K562 (cell line): ENCODE measurements around the gene SLC16A1. TPM values are rescaled to one million over a fixed set of nuclear protein-coding genes. Genes with fewer than 3 reads are reported as not detected.

Source experiments
- ADNP ChIP-seq: fragments of 200-800 bp; sonication (Bioruptor generic); IDR thresholded peaks from 2 replicates; pipeline ENCODE4 v1.6.1; 2016; ENCODE audit warnings: missing genetic modification characterization, missing compliant biosample characterization
- ARHGAP35 ChIP-seq: fragments of 450-650 bp; IDR thresholded peaks from 2 replicates; pipeline ENCODE4 v1.6.1; 2018; ENCODE audit not compliant: partially characterized antibody
- BCOR ChIP-seq: fragments of 450-650 bp; IDR thresholded peaks from 2 replicates; pipeline ENCODE4 v1.6.1; 2016
- CBX1 ChIP-seq: sonication (generic); IDR thresholded peaks from 2 replicates; pipeline ENCODE4 v1.6.1; 2016; ENCODE audit warnings: antibody characterized with exemption, low read depth, mild to moderate bottlenecking
- CBX2 ChIP-seq: fragments of 200-600 bp; sonication (generic); IDR thresholded peaks from one replicate; pipeline ENCODE4 v1.6.1; 2012; ENCODE audit warnings: mild to moderate bottlenecking, low read length, inconsistent platforms; ENCODE audit not compliant: insufficient read depth, poor library complexity, severe bottlenecking
- DIDO1 ChIP-seq: fragments of 450-650 bp; IDR thresholded peaks from 2 replicates; pipeline ENCODE4 v1.6.1; 2016; ENCODE audit warnings: low read depth, missing biosample characterization, missing genetic modification characterization
- ELF1 ChIP-seq: fragments of 200-800 bp; sonication (Bioruptor generic); IDR thresholded peaks from 2 replicates; pipeline ENCODE4 v1.6.1; 2016; ENCODE audit warnings: missing genetic modification characterization, missing compliant biosample characterization
- EP400 ChIP-seq: fragments of 450-650 bp; IDR thresholded peaks from 2 replicates; pipeline ENCODE4 v1.6.1; 2017; ENCODE audit warnings: antibody characterized with exemption, mild to moderate bottlenecking, moderate library complexity
- HDGF ChIP-seq: fragments of 450-650 bp; IDR thresholded peaks from 2 replicates; pipeline ENCODE4 v1.6.1; 2016
- HEY1 ChIP-seq: fragments of 250-450 bp; sonication (Bioruptor Pico); IDR thresholded peaks from 2 replicates; pipeline ENCODE4 v1.5.0; 2020; ENCODE audit warnings: mild to moderate bottlenecking, moderate library complexity, borderline replicate concordance
- HLTF ChIP-seq: fragments of 450-650 bp; IDR thresholded peaks from 2 replicates; pipeline ENCODE4 v1.6.1; 2016
- JUND ChIP-seq, 2 experiments: IDR thresholded peaks; 2 replicates in 1 of 2; 3 replicates in 1 of 2; pipeline ENCODE4 v1.6.1; 2011; ENCODE audit warnings: borderline replicate concordance in 2 of 2, low read depth in 2 of 2, low read length in 2 of 2, improper control_type of control experiment in 1 of 2, missing biosample characterization in 1 of 2, missing genetic modification characterization in 1 of 2, missing genetic modification reagents in 1 of 2
- NBN ChIP-seq: fragments of 450-650 bp; IDR thresholded peaks from 2 replicates; pipeline ENCODE4 v1.6.1; 2016; ENCODE audit warnings: low read depth, mild to moderate bottlenecking
- NUFIP1 ChIP-seq: fragments of 450-650 bp; IDR thresholded peaks from 2 replicates; pipeline ENCODE4 v1.6.1; 2018; ENCODE audit not compliant: partially characterized antibody
- PHB ChIP-seq: fragments of 250-450 bp; sonication (Bioruptor Pico); IDR thresholded peaks from 2 replicates; pipeline ENCODE4 v1.5.0; 2021
- RBM39 ChIP-seq: fragments of 200-400 bp; formaldehyde crosslinking; optimal IDR thresholded peaks from 2 replicates; pipeline ENCODE3; 2018; ENCODE audit warnings: low read depth, low read length
- SIX5 ChIP-seq, 2 experiments: IDR thresholded peaks; 2 replicates each; pipeline ENCODE4 v1.6.1; 2011; ENCODE audit warnings: low read length in 2 of 2, borderline replicate concordance in 1 of 2, low read depth in 1 of 2, mild to moderate bottlenecking in 1 of 2, moderate library complexity in 1 of 2; ENCODE audit not compliant: insufficient read depth in 1 of 2
- SMARCA4 ChIP-seq: fragments of 450-650 bp; IDR thresholded peaks from 2 replicates; pipeline ENCODE4 v1.6.1; 2016
- SP2 ChIP-seq: IDR thresholded peaks from 2 replicates; pipeline ENCODE4 v1.6.1; 2011; ENCODE audit warnings: mild to moderate bottlenecking, low read depth, low read length, moderate library complexity; ENCODE audit not compliant: poor library complexity, severe bottlenecking; ENCODE audit errors: extremely low read depth
- ZNF134 ChIP-seq: fragments of 250-450 bp; sonication (Bioruptor Pico); conservative IDR thresholded peaks from 2 replicates; pipeline ENCODE4 v1.4.0; 2020
- ZNF41 ChIP-seq: fragments of 250-450 bp; sonication (Bioruptor Pico); conservative IDR thresholded peaks from 2 replicates; pipeline ENCODE4 v1.4.0; 2020; ENCODE audit warnings: mild to moderate bottlenecking
- ZNF764 ChIP-seq: fragments of 250-450 bp; sonication (Bioruptor Pico); IDR thresholded peaks from 2 replicates; pipeline ENCODE4 v1.4.0; 2020; ENCODE audit warnings: low read depth, mild to moderate bottlenecking, moderate library complexity
- polyA plus RNA-seq, 8 experiments: library from polyadenylated mRNA; depleted of rRNA in 4 of 8; stranded (reverse) in 5 of 8; unstranded in 3 of 8; fragments of >200 nt; fragmentation: Nextera tagmentation in 2 of 8; fragmentation: Illumina TruSeq in 1 of 8; extraction: Ambion mirVana in 2 of 8; extraction: Trizol in 1 of 8; gene quantifications; 2 replicates each; pipeline versions ENCODE4 v1.2.1 to v1.2.3, GENCODE V29; 2011 to 2014; ENCODE audit warnings: inconsistent platforms in 1 of 8, missing spikeins in 1 of 8
- total RNA-seq, 7 experiments: library from RNA; depleted of rRNA in 6 of 7; stranded (reverse); fragments of >200 nt in 6 of 7; fragmentation: Illumina TruSeq in 2 of 7; extraction: Trizol in 2 of 7; gene quantifications; 2 replicates each; pipeline versions ENCODE4 v1.2.1 to v1.2.3, GENCODE V29; 2011 to 2021; ENCODE audit warnings: low replicate concordance in 1 of 7
- TF ChIP-seq, protein P1 (sequence below), 2 experiments: fragments of 150-350 bp in 1 of 2; IDR thresholded peaks; 2 replicates each; pipeline ENCODE4 v1.6.1; 2012 to 2016; ENCODE audit warnings: low read depth in 2 of 2, low read length in 2 of 2, mild to moderate bottlenecking in 1 of 2, moderate library complexity in 1 of 2
- TF ChIP-seq, protein P2 (sequence below): sonication (generic); formaldehyde crosslinking; IDR thresholded peaks from 2 replicates; pipeline ENCODE4 v1.8.0; 2022; ENCODE audit warnings: missing genetic modification reagents, mild to moderate bottlenecking, moderate library complexity, borderline replicate concordance
- TF ChIP-seq, protein P3 (sequence below): fragments of 450-650 bp; IDR thresholded peaks from 2 replicates; pipeline ENCODE4 v1.6.1; 2017; ENCODE audit warnings: antibody characterized with exemption

Gene SLC16A1
- total and polyA plus RNA-seq, 9 of the 15 experiments (the other 6 are each of a cell fraction or from before 2014, with no cell fraction given) = 73.1 to 244 (median 117) TPM

DNA sequence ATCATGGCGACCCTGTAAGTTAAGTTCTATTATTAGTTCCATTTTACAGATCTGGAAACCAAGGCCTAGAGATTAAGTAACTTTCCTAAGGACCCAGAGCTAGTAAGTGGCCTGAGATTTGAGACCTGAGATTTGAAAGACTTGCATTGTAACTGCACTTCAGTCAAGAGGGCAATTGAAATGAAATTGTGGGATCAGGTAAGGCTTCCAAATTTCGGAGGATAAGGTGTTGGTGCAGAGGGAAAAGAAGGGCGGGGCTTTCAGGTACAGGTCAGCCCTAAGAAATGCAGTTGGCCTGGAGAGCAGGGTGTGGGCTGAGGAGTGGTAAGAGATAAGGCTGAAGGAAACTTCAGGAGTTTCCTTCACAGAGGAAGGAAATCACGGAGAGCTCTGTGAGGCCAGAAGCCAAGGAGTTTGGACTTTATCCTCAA, 51.1 kb downstream of the SLC16A1 start (continued):
- TF ChIP-seq, protein P1, sequence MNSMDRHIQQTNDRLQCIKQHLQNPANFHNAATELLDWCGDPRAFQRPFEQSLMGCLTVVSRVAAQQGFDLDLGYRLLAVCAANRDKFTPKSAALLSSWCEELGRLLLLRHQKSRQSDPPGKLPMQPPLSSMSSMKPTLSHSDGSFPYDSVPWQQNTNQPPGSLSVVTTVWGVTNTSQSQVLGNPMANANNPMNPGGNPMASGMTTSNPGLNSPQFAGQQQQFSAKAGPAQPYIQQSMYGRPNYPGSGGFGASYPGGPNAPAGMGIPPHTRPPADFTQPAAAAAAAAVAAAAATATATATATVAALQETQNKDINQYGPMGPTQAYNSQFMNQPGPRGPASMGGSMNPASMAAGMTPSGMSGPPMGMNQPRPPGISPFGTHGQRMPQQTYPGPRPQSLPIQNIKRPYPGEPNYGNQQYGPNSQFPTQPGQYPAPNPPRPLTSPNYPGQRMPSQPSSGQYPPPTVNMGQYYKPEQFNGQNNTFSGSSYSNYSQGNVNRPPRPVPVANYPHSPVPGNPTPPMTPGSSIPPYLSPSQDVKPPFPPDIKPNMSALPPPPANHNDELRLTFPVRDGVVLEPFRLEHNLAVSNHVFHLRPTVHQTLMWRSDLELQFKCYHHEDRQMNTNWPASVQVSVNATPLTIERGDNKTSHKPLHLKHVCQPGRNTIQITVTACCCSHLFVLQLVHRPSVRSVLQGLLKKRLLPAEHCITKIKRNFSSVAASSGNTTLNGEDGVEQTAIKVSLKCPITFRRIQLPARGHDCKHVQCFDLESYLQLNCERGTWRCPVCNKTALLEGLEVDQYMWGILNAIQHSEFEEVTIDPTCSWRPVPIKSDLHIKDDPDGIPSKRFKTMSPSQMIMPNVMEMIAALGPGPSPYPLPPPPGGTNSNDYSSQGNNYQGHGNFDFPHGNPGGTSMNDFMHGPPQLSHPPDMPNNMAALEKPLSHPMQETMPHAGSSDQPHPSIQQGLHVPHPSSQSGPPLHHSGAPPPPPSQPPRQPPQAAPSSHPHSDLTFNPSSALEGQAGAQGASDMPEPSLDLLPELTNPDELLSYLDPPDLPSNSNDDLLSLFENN (IDR thresholded peaks at IDR 0.05; ENCODE audit: low read depth in 2 of 2, low read length in 2 of 2) = no peak
- TF ChIP-seq DIDO1 (no peak), CBX2 (no peak), ADNP (tag) (peak; percentile 97), ZNF134 (CRISPR knock-in tag) (no peak), SMARCA4 (0 out of 2 replicates have a peak, but pooled peaks have one; percentile 22), JUND (IDR thresholded peaks at IDR 0.05; ENCODE audit: borderline replicate concordance, low read depth, low read length) (0 out of 2 replicates have a peak, but pooled peaks have one; percentile 7), JUND (tag; IDR thresholded peaks at IDR 0.05; ENCODE audit: borderline replicate concordance, low read depth, low read length) (no peak; the same call in 2 of the 3 replicates), CBX1 (0 out of 2 replicates have a peak, but pooled peaks have one; percentile 14), HEY1 (CRISPR knock-in tag) (no peak), HLTF (no peak), ARHGAP35 (no peak), ELF1 (no peak), SP2 (no peak), NBN (0 out of 2 replicates have a peak, but pooled peaks have one; percentile 10), NUFIP1 (no peak), SIX5 (IDR thresholded peaks at IDR 0.05; ENCODE audit: borderline replicate concordance in 1 of 2, insufficient read depth in 1 of 2, low read depth in 1 of 2, low read length in 2 of 2) (no peak), PHB (CRISPR knock-in tag) (no peak), ZNF41 (no peak), BCOR (peak; percentile 96), EP400 (no peak), HDGF (peak; percentile 38; the same call in 1 of the 2 replicates), RBM39 (no peak), ZNF764 (CRISPR knock-in tag) (no peak)
- TF ChIP-seq, protein P2, sequence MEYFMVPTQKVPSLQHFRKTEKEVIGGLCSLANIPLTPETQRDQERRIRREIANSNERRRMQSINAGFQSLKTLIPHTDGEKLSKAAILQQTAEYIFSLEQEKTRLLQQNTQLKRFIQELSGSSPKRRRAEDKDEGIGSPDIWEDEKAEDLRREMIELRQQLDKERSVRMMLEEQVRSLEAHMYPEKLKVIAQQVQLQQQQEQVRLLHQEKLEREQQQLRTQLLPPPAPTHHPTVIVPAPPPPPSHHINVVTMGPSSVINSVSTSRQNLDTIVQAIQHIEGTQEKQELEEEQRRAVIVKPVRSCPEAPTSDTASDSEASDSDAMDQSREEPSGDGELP (CRISPR knock-in tag) = no peak
- TF ChIP-seq, protein P3, sequence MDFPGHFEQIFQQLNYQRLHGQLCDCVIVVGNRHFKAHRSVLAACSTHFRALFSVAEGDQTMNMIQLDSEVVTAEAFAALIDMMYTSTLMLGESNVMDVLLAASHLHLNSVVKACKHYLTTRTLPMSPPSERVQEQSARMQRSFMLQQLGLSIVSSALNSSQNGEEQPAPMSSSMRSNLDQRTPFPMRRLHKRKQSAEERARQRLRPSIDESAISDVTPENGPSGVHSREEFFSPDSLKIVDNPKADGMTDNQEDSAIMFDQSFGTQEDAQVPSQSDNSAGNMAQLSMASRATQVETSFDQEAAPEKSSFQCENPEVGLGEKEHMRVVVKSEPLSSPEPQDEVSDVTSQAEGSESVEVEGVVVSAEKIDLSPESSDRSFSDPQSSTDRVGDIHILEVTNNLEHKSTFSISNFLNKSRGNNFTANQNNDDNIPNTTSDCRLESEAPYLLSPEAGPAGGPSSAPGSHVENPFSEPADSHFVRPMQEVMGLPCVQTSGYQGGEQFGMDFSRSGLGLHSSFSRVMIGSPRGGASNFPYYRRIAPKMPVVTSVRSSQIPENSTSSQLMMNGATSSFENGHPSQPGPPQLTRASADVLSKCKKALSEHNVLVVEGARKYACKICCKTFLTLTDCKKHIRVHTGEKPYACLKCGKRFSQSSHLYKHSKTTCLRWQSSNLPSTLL = 0 out of 2 replicates have a peak, but pooled peaks have one; percentile 12
